Measurements from ENCODE around the gene LNP1. TPM values are rescaled to one million over a fixed set of nuclear protein-coding genes. Genes with fewer than 3 reads are reported as not detected.

The LNP1 gene
- polyA plus RNA-seq, 3 donors = 7.2 to 7.8 (median 7.5) TPM

- no peak for DNase-seq (ENCODE audit: extremely low read depth in 1 of 11, low read depth in 9 of 11, low spot score in 4 of 11)
These were observed 102.1 kb downstream of the LNP1 start for GRCh38 chr3:100503448-100503847.

Other genes starting within 250 kb of the LNP1 start
- gene TBC1D23, start 140.5 kb upstream of the LNP1 start, polyA plus RNA-seq (ENCODE audit: insufficient read length in 3 of 3) = 10 to 100 TPM; 31.3 to 40.1 (median 37.1) TPM
- 100 to 1,000 TPM; 109 to 134 (median 129) TPM for gene NIT2, start 66.8 kb upstream of the LNP1 start, polyA plus RNA-seq (ENCODE audit: insufficient read length in 3 of 3)
- 10 to 100 TPM; 68.4 to 85.3 (median 69.9) TPM for gene TOMM70, start 450 bp upstream of the LNP1 start, polyA plus RNA-seq (ENCODE audit: insufficient read length in 3 of 3)
- gene TMEM45A, start 91.1 kb downstream of the LNP1 start, polyA plus RNA-seq (ENCODE audit: insufficient read length in 3 of 3) = 10 to 100 TPM; 21.3 to 25.7 (median 22.7) TPM
- gene ADGRG7, start 208.1 kb downstream of the LNP1 start, polyA plus RNA-seq (ENCODE audit: insufficient read length in 3 of 3) = not detected

Measured in renal cortex interstitium (tissue), 11 donors.